Neural cell (in vitro differentiated cells): ENCODE data around the gene CSMD2.

Experiments used
- CTCF ChIP-seq: fragments of 450-650 bp; IDR thresholded peaks from 2 replicates; pipeline ENCODE4 v1.5.1; 2014; ENCODE audit warnings: antibody characterized with exemption, mild to moderate bottlenecking, moderate library complexity; ENCODE audit not compliant: poor library complexity, severe bottlenecking
- POLR2AphosphoS5 ChIP-seq: IDR thresholded peaks from 2 replicates; pipeline ENCODE4 v1.6.1; 2012

DNA sequence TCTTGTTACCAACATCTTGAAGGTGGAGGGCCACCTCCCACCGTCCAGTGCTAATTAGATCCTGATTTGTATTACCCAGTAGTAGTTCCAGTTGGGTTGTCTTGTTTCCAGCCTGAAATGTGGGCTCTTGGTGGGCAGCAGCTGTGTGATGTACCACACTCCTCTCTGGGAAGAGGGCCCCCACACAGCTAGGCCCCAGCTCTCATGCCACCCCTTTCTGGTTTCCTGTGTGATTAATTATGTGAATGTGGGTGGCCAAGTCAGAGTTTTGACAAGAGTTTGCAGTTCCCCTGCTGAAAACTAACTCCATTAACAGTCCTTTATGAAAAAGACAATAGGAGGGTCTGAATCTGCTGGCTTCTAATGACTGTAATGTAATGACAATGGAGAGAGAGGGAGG lies 297.3 kb downstream of the CSMD2 start:
- TF ChIP-seq CTCF, result no peak
- no peak for TF ChIP-seq POLR2AphosphoS5
